HepG2 (cell line): ENCODE data around the gene IKZF3. TPM values are rescaled to one million over a fixed set of nuclear protein-coding genes. Genes with fewer than 3 reads are reported as not detected.

Experiments
- CENPX ChIP-seq: sonication (generic); formaldehyde crosslinking; IDR thresholded peaks from 2 replicates; pipeline ENCODE4 v1.9.0; 2021; ENCODE audit warnings: mild to moderate bottlenecking, missing genetic modification reagents, moderate library complexity
- ELF4 ChIP-seq: sonication (generic); formaldehyde crosslinking; IDR thresholded peaks from 2 replicates; pipeline ENCODE4 v1.5.0; 2020; ENCODE audit warnings: missing genetic modification reagents, mild to moderate bottlenecking, moderate library complexity, borderline replicate concordance
- HNF4A ChIP-seq: sonication (generic); formaldehyde crosslinking; IDR thresholded peaks from 2 replicates; pipeline ENCODE4 v1.4.0; 2020; ENCODE audit warnings: missing genetic modification reagents
- KDM2A ChIP-seq: sonication (generic); formaldehyde crosslinking; IDR thresholded peaks from 2 replicates; pipeline ENCODE4 v1.4.0; 2020; ENCODE audit warnings: low read depth, missing genetic modification reagents, borderline replicate concordance
- MAZ ChIP-seq, 2 experiments: sonication (generic) in 1 of 2; formaldehyde crosslinking in 1 of 2; IDR thresholded peaks; 2 replicates each; pipeline versions ENCODE4 v1.5.0 to v1.6.1; 2012 to 2020; ENCODE audit warnings: low read depth in 2 of 2, mild to moderate bottlenecking in 2 of 2, borderline replicate concordance in 1 of 2, improper control_type of control experiment in 1 of 2, low read length in 1 of 2, missing genetic modification reagents in 1 of 2, moderate library complexity in 1 of 2
- MEIS1 ChIP-seq: sonication (generic); formaldehyde crosslinking; IDR thresholded peaks from 2 replicates; pipeline ENCODE4 v1.9.0; 2021; ENCODE audit warnings: mild to moderate bottlenecking, missing genetic modification reagents, moderate library complexity, borderline replicate concordance
- SIN3B ChIP-seq: fragments of 150-350 bp; IDR thresholded peaks from 2 replicates; pipeline ENCODE4 v1.6.1; 2014; ENCODE audit warnings: low read length
- TRIM22 ChIP-seq: fragments of 450-650 bp; IDR thresholded peaks from 2 replicates; pipeline ENCODE4 v1.6.1; 2017
- ZBTB7B ChIP-seq: sonication (generic); formaldehyde crosslinking; IDR thresholded peaks from 2 replicates; pipeline ENCODE4 v1.4.0; 2020; ENCODE audit warnings: missing genetic modification reagents
- ZC3H4 ChIP-seq: sonication (generic); formaldehyde crosslinking; IDR thresholded peaks from 2 replicates; pipeline ENCODE4 v1.4.0; 2020; ENCODE audit warnings: missing genetic modification reagents, borderline replicate concordance
- ZHX1 ChIP-seq: sonication (generic); formaldehyde crosslinking; IDR thresholded peaks from 2 replicates; pipeline ENCODE4 v1.8.1; 2022; ENCODE audit warnings: low read depth, mild to moderate bottlenecking, missing genetic modification reagents
- ZMYM2 ChIP-seq: sonication (generic); formaldehyde crosslinking; IDR thresholded peaks from 2 replicates; pipeline ENCODE4 v1.8.0; 2022; ENCODE audit warnings: mild to moderate bottlenecking, missing genetic modification reagents
- ZNF160 ChIP-seq: sonication (generic); formaldehyde crosslinking; IDR thresholded peaks from 2 replicates; pipeline ENCODE4 v1.8.0; 2022; ENCODE audit warnings: mild to moderate bottlenecking, inconsistent platforms, missing genetic modification reagents
- ZNF18 ChIP-seq: sonication (generic); formaldehyde crosslinking; IDR thresholded peaks from 2 replicates; pipeline ENCODE4 v1.8.0; 2022; ENCODE audit warnings: mild to moderate bottlenecking, missing genetic modification reagents; ENCODE audit not compliant: insufficient replicate concordance
- ZNF225 ChIP-seq: sonication (generic); formaldehyde crosslinking; IDR thresholded peaks from 2 replicates; pipeline ENCODE4 v1.4.0; 2020; ENCODE audit warnings: mild to moderate bottlenecking, missing genetic modification reagents
- ZNF235 ChIP-seq: sonication (generic); formaldehyde crosslinking; IDR thresholded peaks from 2 replicates; pipeline ENCODE4 v1.8.1; 2023; ENCODE audit warnings: mild to moderate bottlenecking, missing genetic modification reagents, borderline replicate concordance
- ZNF24 ChIP-seq: fragments of 450-650 bp; IDR thresholded peaks from 2 replicates; pipeline ENCODE4 v1.6.1; 2017; ENCODE audit warnings: antibody characterized with exemption, mild to moderate bottlenecking
- ZNF33B ChIP-seq: sonication (generic); formaldehyde crosslinking; IDR thresholded peaks from 2 replicates; pipeline ENCODE4 v1.5.1; 2020; ENCODE audit warnings: mild to moderate bottlenecking, missing genetic modification reagents
- ZNF367 ChIP-seq: sonication (generic); formaldehyde crosslinking; IDR thresholded peaks from 2 replicates; pipeline ENCODE4 v1.4.0; 2020; ENCODE audit warnings: missing genetic modification reagents, borderline replicate concordance
- ZNF569 ChIP-seq: sonication (generic); formaldehyde crosslinking; IDR thresholded peaks from 2 replicates; pipeline ENCODE4 v1.5.0; 2020; ENCODE audit warnings: mild to moderate bottlenecking, missing genetic modification reagents, moderate library complexity, borderline replicate concordance
- ZNF607 ChIP-seq: sonication (generic); formaldehyde crosslinking; IDR thresholded peaks from 2 replicates; pipeline ENCODE4 v1.5.1; 2020; ENCODE audit warnings: missing genetic modification reagents, mild to moderate bottlenecking, borderline replicate concordance
- ZNF746 ChIP-seq: sonication (generic); formaldehyde crosslinking; IDR thresholded peaks from 2 replicates; pipeline ENCODE4 v1.8.0; 2022; ENCODE audit warnings: mild to moderate bottlenecking, missing genetic modification reagents
- ZNF775 ChIP-seq: sonication (generic); formaldehyde crosslinking; IDR thresholded peaks from 2 replicates; pipeline ENCODE4 v1.4.0; 2020; ENCODE audit warnings: missing genetic modification reagents, mild to moderate bottlenecking, moderate library complexity, borderline replicate concordance
- polyA plus RNA-seq, 8 experiments: library from polyadenylated mRNA; depleted of rRNA in 3 of 8; stranded (reverse) in 7 of 8; unstranded in 1 of 8; fragments of >200 nt; fragmentation: Illumina TruSeq in 4 of 8; extraction: Trizol in 4 of 8; gene quantifications; 2 replicates each; pipeline versions ENCODE4 v1.2.1 to v1.2.3, GENCODE V29; 2011 to 2016; ENCODE audit warnings: low read depth in 4 of 8, missing spikeins in 1 of 8, mixed read lengths in 1 of 8; ENCODE audit not compliant: insufficient read depth in 1 of 8
- total RNA-seq, 5 experiments: library from RNA; depleted of rRNA; stranded (reverse); fragments of >200 nt; fragmentation: Illumina TruSeq; extraction: Trizol; gene quantifications; 2 replicates each; pipeline ENCODE4 v1.2.3, GENCODE V29; 2016; ENCODE audit warnings: low read depth in 1 of 5
- TF ChIP-seq, protein P1 (sequence below): sonication (generic); formaldehyde crosslinking; IDR thresholded peaks from 2 replicates; pipeline ENCODE4 v1.8.1; 2023; ENCODE audit warnings: mild to moderate bottlenecking, missing genetic modification reagents, borderline replicate concordance
- TF ChIP-seq, protein P2 (sequence below): IDR thresholded peaks from 2 replicates; pipeline ENCODE4 v1.6.1; 2012; ENCODE audit warnings: inconsistent platforms

IKZF3 gene
- total and polyA plus RNA-seq, 2 of the 13 experiments (the other 11 are each of a cell fraction or from before 2014, with no cell fraction given), result not detected

GRCh38 chr17:39737206-39737759 is 126.8 kb downstream of the IKZF3 start (continued):
- peak; percentile 85 for TF ChIP-seq HNF4A (CRISPR knock-in tag)
- TF ChIP-seq ZNF18 (CRISPR knock-in tag), result no peak
- 0 out of 2 replicates have a peak, but pooled peaks have one; percentile 31 for TF ChIP-seq ZNF160 (CRISPR knock-in tag)
- TF ChIP-seq ELF4 (CRISPR knock-in tag), result no peak
- 0 out of 2 replicates have a peak, but pooled peaks have one; percentile 56 for TF ChIP-seq MAZ (IDR thresholded peaks at IDR 0.05; ENCODE audit: borderline replicate concordance, low read depth, low read length)
- TF ChIP-seq MAZ (CRISPR knock-in tag; IDR thresholded peaks at IDR 0.05; ENCODE audit: low read depth), result peak; percentile 61
- TF ChIP-seq ZNF367 (CRISPR knock-in tag), result no peak
- no peak for TF ChIP-seq ZNF746 (CRISPR knock-in tag)
- no peak for TF ChIP-seq TRIM22
- no peak for TF ChIP-seq ZC3H4
- TF ChIP-seq ZNF607, result no peak
- TF ChIP-seq, protein P1, sequence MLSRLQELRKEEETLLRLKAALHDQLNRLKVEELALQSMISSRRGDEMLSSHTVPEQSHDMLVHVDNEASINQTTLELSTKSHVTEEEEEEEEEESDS (CRISPR knock-in tag), result no peak
- no peak for TF ChIP-seq SIN3B
- TF ChIP-seq, protein P2, sequence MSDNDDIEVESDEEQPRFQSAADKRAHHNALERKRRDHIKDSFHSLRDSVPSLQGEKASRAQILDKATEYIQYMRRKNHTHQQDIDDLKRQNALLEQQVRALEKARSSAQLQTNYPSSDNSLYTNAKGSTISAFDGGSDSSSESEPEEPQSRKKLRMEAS, result peak; percentile 57
- peak; percentile 54 for TF ChIP-seq ZBTB7B (CRISPR knock-in tag)
- no peak for TF ChIP-seq ZMYM2
- no peak for TF ChIP-seq ZNF24
- TF ChIP-seq ZNF569 (CRISPR knock-in tag), result no peak
- TF ChIP-seq ZNF225 (CRISPR knock-in tag), result no peak
- no peak for TF ChIP-seq CENPX (CRISPR knock-in tag)
- TF ChIP-seq ZHX1, result no peak
- TF ChIP-seq MEIS1 (CRISPR knock-in tag), result no peak
- TF ChIP-seq ZNF235 (CRISPR knock-in tag), result no peak
- no peak for TF ChIP-seq ZNF775 (CRISPR knock-in tag)
- no peak for TF ChIP-seq ZNF33B (CRISPR knock-in tag)
- TF ChIP-seq KDM2A, result no peak
